Liver (tissue), 3 donors: Measurements from ENCODE around the gene DLX4.

Source experiments
- ATF3 ChIP-seq: IDR thresholded peaks from 2 replicates; pipeline ENCODE4 v1.6.1; 2016; ENCODE audit warnings: antibody characterized with exemption
- CTCF ChIP-seq: fragments of 150-350 bp; IDR thresholded peaks from 2 replicates; pipeline ENCODE4 v1.5.1; 2017; ENCODE audit warnings: improper control_type of control experiment, low read depth, low read length; ENCODE audit not compliant: missing input control
- EGR1 ChIP-seq, 2 donors: IDR thresholded peaks; 2 replicates each; pipeline ENCODE4 v1.6.1; 2016 to 2018; ENCODE audit warnings: antibody characterized with exemption in 2 of 2, low read depth in 2 of 2
- FOXA1 ChIP-seq: IDR thresholded peaks from 2 replicates; pipeline ENCODE4 v1.6.1; 2016; ENCODE audit warnings: antibody characterized with exemption
- JUND ChIP-seq, 2 donors: IDR thresholded peaks; 2 replicates each; pipeline ENCODE4 v1.6.1; 2016; ENCODE audit warnings: antibody characterized with exemption in 2 of 2
- MAX ChIP-seq: IDR thresholded peaks from 2 replicates; pipeline ENCODE4 v1.6.1; 2016; ENCODE audit warnings: antibody characterized with exemption
- RAD21 ChIP-seq, 2 donors: IDR thresholded peaks; 2 replicates each; pipeline ENCODE4 v1.6.1; 2016; ENCODE audit warnings: antibody characterized with exemption in 2 of 2, mild to moderate bottlenecking in 2 of 2
- REST ChIP-seq: IDR thresholded peaks from 2 replicates; pipeline ENCODE4 v1.6.1; 2016; ENCODE audit warnings: antibody characterized with exemption, mild to moderate bottlenecking
- SP1 ChIP-seq: IDR thresholded peaks from 2 replicates; pipeline ENCODE4 v1.6.1; 2018; ENCODE audit warnings: antibody characterized with exemption, mild to moderate bottlenecking
- TAF1 ChIP-seq: conservative IDR thresholded peaks from 2 replicates; pipeline ENCODE4 v1.6.1; 2016; ENCODE audit warnings: antibody characterized with exemption, mild to moderate bottlenecking
- YY1 ChIP-seq: IDR thresholded peaks from 2 replicates; pipeline ENCODE4 v1.6.1; 2016; ENCODE audit warnings: antibody characterized with exemption, mild to moderate bottlenecking
- ZBTB33 ChIP-seq: IDR thresholded peaks from 2 replicates; pipeline ENCODE4 v1.6.1; 2016; ENCODE audit warnings: antibody characterized with exemption
- donor health status: healthy.
- donor health status: healthy.

- TF ChIP-seq CTCF (no peak), ZBTB33 (no peak), SP1 (no peak), JUND (IDR thresholded peaks at IDR 0.05) (no peak), REST (no peak), ATF3 (no peak), EGR1 (IDR thresholded peaks at IDR 0.05; ENCODE audit: low read depth in 2 of 2) (no peak), RAD21 (IDR thresholded peaks at IDR 0.05) (no peak), YY1 (no peak), FOXA1 (no peak), MAX (no peak), TAF1 (no peak)
Observed at GRCh38 chr17:50015146-50015545, 46.2 kb downstream of the DLX4 start.
